Activated CD4-positive, CD25-positive, alpha-beta regulatory T cell treated with anti-CD3 and anti-CD28 coated beads, Interleukin-2, amount 50 U/mL, for 16 hours (primary cell): ENCODE data around the gene QDPR.

ENCODE experiments used
- DNase-seq: peaks from one replicate; pipeline ENCODE4 v3.0.0-alpha.2; 2020; ENCODE audit warnings: low read depth, low spot score

Gene QDPR

GRCh38 chr4:17528551-17529165 is 16.8 kb upstream of the QDPR start:
- no peak for DNase-seq

- DNase-seq, result no peak
These were observed 15.0 kb upstream of the QDPR start for GRCh38 chr4:17526695-17527477.

GRCh38 chr4:17523662-17524061 is 11.8 kb upstream of the QDPR start:
- no peak for DNase-seq

GRCh38 chr4:17521595-17521994 is 9.7 kb upstream of the QDPR start:
- no peak for DNase-seq

- no peak for DNase-seq
These were observed 5.8 kb upstream of the QDPR start for GRCh38 chr4:17517664-17518063.

- DNase-seq, result no peak
These were observed 5.1 kb upstream of the QDPR start for GRCh38 chr4:17516980-17517379.

- DNase-seq, result no peak
These were observed 3.8 kb upstream of the QDPR start for GRCh38 chr4:17515445-17516407.

GRCh38 chr4:17514865-17515264 is 3.0 kb upstream of the QDPR start, which contains the start of gene CLRN2:
Gene CLRN2, plus strand, starts transcription at chr4:17515165. Its CDS starts 102 bp downstream, at chr4:17515267.
- no peak for DNase-seq

- no peak for DNase-seq
These were observed 1.2 kb upstream of the QDPR start for GRCh38 chr4:17512973-17513665.

GRCh38 chr4:17511509-17511949 is 361 bp downstream of the QDPR start:
- DNase-seq, result peak; percentile 3

- no peak for DNase-seq
These were observed 839 bp downstream of the QDPR start for GRCh38 chr4:17511051-17511450.

- no peak for DNase-seq
These were observed 1.3 kb downstream of the QDPR start for GRCh38 chr4:17510582-17510981.

GRCh38 chr4:17504081-17504480 is 7.8 kb downstream of the QDPR start:
- no peak for DNase-seq

GRCh38 chr4:17502756-17503155 is 9.1 kb downstream of the QDPR start:
- no peak for DNase-seq

GRCh38 chr4:17500574-17500973 is 11.3 kb downstream of the QDPR start:
- DNase-seq, result no peak

- no peak for DNase-seq
These were observed 13.9 kb downstream of the QDPR start for GRCh38 chr4:17497890-17498523.

GRCh38 chr4:17494258-17495190 is 17.4 kb downstream of the QDPR start:
- no peak for DNase-seq

- no peak for DNase-seq
These were observed 18.3 kb downstream of the QDPR start for GRCh38 chr4:17493619-17494018.

- DNase-seq, result no peak
These were observed 19.0 kb downstream of the QDPR start for GRCh38 chr4:17492876-17493275.
